Bronchial epithelial cell (primary cell): ENCODE data around the gene MBP. TPM values are rescaled to one million over a fixed set of nuclear protein-coding genes. Genes with fewer than 3 reads are reported as not detected.

ENCODE experiments used
- DNase-seq: peaks from one replicate; pipeline ENCODE4 v3.0.0-alpha.2; 2010; ENCODE audit warnings: low read depth
- FAIRE-seq: peaks from 2 replicates; lab custom pipeline; 2011; peaks lifted over from hg19 to GRCh38; lab: Jason Lieb, UNC
- H3K27me3 ChIP-seq: 2 replicates; pipeline ENCODE4 v1.5.1; 2011; ENCODE audit warnings: low read length; ENCODE audit not compliant: control insufficient read depth, insufficient read depth
- H3K36me3 ChIP-seq: 2 replicates; pipeline ENCODE4 v1.5.1; 2011; ENCODE audit warnings: low read length; ENCODE audit not compliant: control insufficient read depth, insufficient read depth
- H3K4me3 ChIP-seq: 2 replicates; pipeline ENCODE4 v1.5.1; 2011; ENCODE audit warnings: mild to moderate bottlenecking, low read depth, low read length, control low read depth
- total RNA-seq: library from RNA; depleted of rRNA; stranded (reverse); fragments of >200 nt; gene quantifications from 2 replicates; pipeline ENCODE4 v1.2.1, GENCODE V29; 2014
- TF ChIP-seq, protein P1 (sequence below): IDR thresholded peaks from 2 replicates; pipeline ENCODE4 v1.5.1; 2011; ENCODE audit warnings: mild to moderate bottlenecking, moderate library complexity, low read length, control low read depth, inconsistent platforms; ENCODE audit not compliant: insufficient read depth, severe bottlenecking

MBP gene
- total RNA-seq, 1 donor from 2014 or later = 26.6 TPM

DNA sequence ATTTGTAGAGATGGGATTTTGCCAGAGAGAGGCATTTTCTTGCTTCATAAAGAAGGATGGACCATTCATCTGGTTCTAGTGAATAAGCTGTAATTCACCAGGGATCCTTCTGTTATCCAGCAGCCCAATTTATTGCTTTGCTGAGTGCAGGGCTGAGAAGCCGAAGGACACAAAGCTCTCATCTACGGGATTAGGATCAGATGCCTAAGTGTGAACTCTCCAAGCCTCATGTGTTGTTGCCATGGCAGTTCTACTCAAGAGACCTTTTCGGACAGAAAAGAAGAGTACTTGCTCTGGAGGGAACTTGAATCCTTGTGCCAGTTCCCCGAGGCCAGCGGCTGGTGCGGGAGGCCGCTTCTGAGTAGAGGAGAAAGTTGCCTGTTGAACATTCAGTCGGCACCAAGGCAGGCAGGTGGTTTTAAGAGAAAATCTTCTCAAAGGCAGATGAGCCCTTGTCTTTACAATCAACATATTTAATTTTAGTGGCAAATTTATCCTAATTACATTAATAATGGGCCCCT, 38.4 kb upstream of the MBP start:
- DNase-seq (no peak), FAIRE-seq (no peak)
- Histone ChIP-seq H3K4me3 (no peak overlapping the region), H3K27me3 (peaks cover 3% of the 10 kb centered on the region), H3K36me3 (no peaks in the 10 kb centered on the region)
- TF ChIP-seq, protein P1, sequence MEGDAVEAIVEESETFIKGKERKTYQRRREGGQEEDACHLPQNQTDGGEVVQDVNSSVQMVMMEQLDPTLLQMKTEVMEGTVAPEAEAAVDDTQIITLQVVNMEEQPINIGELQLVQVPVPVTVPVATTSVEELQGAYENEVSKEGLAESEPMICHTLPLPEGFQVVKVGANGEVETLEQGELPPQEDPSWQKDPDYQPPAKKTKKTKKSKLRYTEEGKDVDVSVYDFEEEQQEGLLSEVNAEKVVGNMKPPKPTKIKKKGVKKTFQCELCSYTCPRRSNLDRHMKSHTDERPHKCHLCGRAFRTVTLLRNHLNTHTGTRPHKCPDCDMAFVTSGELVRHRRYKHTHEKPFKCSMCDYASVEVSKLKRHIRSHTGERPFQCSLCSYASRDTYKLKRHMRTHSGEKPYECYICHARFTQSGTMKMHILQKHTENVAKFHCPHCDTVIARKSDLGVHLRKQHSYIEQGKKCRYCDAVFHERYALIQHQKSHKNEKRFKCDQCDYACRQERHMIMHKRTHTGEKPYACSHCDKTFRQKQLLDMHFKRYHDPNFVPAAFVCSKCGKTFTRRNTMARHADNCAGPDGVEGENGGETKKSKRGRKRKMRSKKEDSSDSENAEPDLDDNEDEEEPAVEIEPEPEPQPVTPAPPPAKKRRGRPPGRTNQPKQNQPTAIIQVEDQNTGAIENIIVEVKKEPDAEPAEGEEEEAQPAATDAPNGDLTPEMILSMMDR = no peak

DNA sequence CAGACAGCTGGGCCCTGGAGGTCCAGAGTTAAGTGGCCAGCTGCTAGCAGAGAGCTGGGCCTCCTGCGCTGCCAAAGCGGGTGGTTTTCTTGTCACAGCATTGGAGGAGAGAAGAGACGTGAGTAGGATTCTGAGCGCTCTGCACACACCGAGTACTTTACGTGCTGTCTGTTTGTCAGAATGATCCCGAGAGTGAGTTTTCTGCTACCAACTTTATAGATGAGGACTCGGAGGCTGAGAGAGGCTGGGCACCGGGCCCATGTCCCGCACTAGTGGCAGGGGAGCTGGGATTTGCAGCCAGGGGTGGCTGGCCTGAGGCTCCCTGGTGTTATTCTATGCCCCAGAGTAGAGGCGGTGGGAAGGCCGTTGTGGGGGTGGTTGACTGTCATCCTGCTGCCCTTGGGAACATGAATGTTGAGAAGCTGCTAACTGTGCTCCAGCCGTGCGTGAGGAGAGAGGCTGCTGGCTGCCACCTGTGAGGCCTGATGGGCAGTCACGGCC, 36.3 kb upstream of the MBP start:
- Histone ChIP-seq H3K36me3 (no peaks in the 10 kb centered on the region), H3K27me3 (peaks cover 3% of the 10 kb centered on the region), H3K4me3 (no peak overlapping the region)
- TF ChIP-seq, protein P1 = no peak
- DNase-seq = no peak
- no peak for FAIRE-seq

DNA sequence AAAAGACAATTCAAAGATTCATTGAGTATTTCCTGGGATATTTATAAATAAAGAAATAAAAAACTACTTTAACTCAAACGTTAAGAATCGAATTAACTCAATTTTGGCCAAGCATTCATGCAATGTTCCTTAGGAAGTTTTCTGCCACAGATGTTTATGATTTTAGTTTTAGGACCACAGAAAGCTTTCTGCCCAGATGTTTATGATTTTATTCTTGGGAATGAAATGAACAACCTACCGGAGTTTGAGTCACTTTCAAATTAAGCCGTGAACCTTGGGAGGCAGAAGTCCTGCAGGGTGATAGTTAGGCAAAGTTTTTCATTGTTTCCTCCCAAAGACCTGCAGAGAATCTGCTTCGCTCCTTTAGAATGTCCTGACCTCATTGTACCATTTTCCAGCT, 34.7 kb upstream of the MBP start:
- FAIRE-seq (no peak), DNase-seq (no peak)
- peaks cover 3% of the 10 kb centered on the region for H3K27me3 ChIP-seq

DNA sequence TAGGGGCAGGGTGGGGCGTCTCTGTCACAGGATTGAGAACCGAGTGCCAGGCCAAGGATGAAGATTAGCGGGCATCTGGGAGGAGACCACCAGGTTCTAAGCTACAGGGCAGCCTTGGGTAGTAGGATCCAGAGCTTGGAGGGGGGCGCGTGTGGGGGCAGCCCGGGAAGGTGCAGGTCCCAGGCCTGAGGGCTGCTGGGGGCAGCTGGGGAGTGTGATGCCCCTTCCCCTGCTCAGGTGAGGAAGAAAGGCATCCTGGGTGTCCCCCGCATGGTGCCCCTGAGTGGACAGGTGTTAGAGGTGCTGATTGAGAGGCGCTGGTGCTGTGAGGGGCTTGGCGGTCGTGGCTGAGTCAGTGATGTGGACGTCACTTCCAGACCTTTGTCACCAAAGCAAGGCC, 33.9 kb upstream of the MBP start:
- DNase-seq (no peak), FAIRE-seq (no peak)
- Histone ChIP-seq H3K36me3 (no peaks in the 10 kb centered on the region), H3K4me3 (no peak overlapping the region), H3K27me3 (peaks cover 3% of the 10 kb centered on the region)
- TF ChIP-seq, protein P1 = no peak

More for the DNA sequence above, 34.7 kb upstream of the MBP start:
- H3K4me3 ChIP-seq = no peak overlapping the region
- TF ChIP-seq, protein P1 = no peak
- H3K36me3 ChIP-seq = no peaks in the 10 kb centered on the region

DNA sequence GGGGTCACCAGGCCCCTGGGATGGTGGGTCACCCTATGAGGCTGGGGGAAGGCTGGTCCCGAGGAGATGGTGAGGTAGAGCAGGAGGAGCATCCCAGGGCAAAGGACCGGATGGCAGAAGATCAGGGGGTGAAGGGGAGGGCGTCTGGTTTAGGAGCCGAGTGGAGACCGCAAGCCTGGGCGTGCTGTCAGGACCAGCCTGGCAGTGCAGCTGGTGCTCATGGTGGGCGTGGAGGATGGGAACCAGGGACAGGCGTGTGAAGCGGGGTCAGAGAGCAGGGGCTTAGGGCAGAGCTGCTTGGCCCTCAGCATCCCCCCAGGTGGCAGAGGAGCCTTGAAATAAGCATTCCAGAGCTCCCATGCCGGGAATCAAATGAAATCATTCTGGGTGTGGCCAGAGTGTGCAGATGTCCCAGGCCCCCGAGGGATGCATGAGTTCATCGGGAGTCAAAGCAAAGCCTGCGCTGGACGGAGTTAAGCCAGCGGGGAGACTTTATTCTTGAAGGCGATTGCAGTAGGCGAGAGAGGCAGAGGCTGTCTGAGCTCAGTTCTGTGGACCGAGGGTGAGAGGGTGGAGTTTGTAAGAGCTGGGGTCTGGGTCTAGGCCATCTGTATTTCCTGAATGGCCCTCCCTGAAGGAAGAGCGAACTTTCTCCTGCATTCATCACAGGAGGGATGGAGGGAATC, 33.1 kb upstream of the MBP start:
- TF ChIP-seq, protein P1 = no peak
- Histone ChIP-seq H3K36me3 (no peaks in the 10 kb centered on the region), H3K27me3 (peaks cover 3% of the 10 kb centered on the region), H3K4me3 (no peak overlapping the region)
- FAIRE-seq (no peak), DNase-seq (no peak)
